IMR-90 (cell line): ENCODE data around the gene TFPI. TPM values are rescaled to one million over a fixed set of nuclear protein-coding genes. Genes with fewer than 3 reads are reported as not detected.

Experiments
- ATAC-seq: fragments of 200-7000 bp; cut with Tn5 transposase; 2 replicates; pipeline ENCODE4 v1.9.1; 2020; ENCODE audit warnings: low read depth, mild to moderate bottlenecking, moderate library complexity
- BruUV-seq: library from RNA; stranded (reverse); fragments of 400-500 nt; replicated peaks from 2 replicates; lab custom pipeline; 2021; lab: Mats Ljungman, UMichigan
- CTCF ChIA-PET: fragments of 300-600 bp; formaldehyde crosslinking; extraction: SDS; loops from one replicate; lab custom pipeline; 2021; ENCODE audit warnings: antibody characterized with exemption; lab: Yijun Ruan, JAX
- POLR2A ChIA-PET: fragments of 300-600 bp; sonication (Branson Sonifier 250); formaldehyde crosslinking; loops from one replicate; lab custom pipeline; 2022; ENCODE audit warnings: antibody characterized with exemption; ENCODE audit not compliant: unreplicated experiment; lab: Charles Lee
- DNase-seq: peaks from one replicate; pipeline ENCODE4 v3.0.0; 2013
- H2AFZ ChIP-seq: replicated peaks from 2 replicates; pipeline ENCODE3; 2013; ENCODE audit warnings: low read length, mild to moderate bottlenecking; ENCODE audit not compliant: poor library complexity
- H2AK5ac ChIP-seq: 2 replicates; pipeline ENCODE4 v1.6.1; 2013; ENCODE audit warnings: low read depth, low read length, inconsistent platforms
- H2AK9ac ChIP-seq: replicated peaks from 2 replicates; pipeline ENCODE3; 2013; ENCODE audit warnings: mild to moderate bottlenecking, low read depth, low read length, moderate library complexity; ENCODE audit not compliant: poor library complexity
- H2BK120ac ChIP-seq: 2 replicates; pipeline ENCODE4 v1.6.1; 2013; ENCODE audit warnings: low read depth, low read length, inconsistent platforms
- H2BK15ac ChIP-seq: 3 replicates; pipeline ENCODE4 v1.6.1; 2013; ENCODE audit warnings: low read depth, low read length, inconsistent platforms
- H2BK20ac ChIP-seq: 2 replicates; pipeline ENCODE4 v1.6.1; 2013; ENCODE audit warnings: low read depth, mild to moderate bottlenecking, inconsistent platforms, low read length, moderate library complexity
- H2BK5ac ChIP-seq: 2 replicates; pipeline ENCODE4 v1.6.1; 2013; ENCODE audit warnings: mild to moderate bottlenecking, low read depth, low read length, inconsistent platforms; ENCODE audit not compliant: poor library complexity, severe bottlenecking
- H3K14ac ChIP-seq: replicated peaks from 2 replicates; pipeline ENCODE4 v1.6.1; 2013; ENCODE audit warnings: low read depth, low read length, inconsistent platforms
- H3K18ac ChIP-seq: 2 replicates; pipeline ENCODE4 v1.6.1; 2013; ENCODE audit warnings: low read depth, low read length, control low read depth
- H3K23ac ChIP-seq: 2 replicates; pipeline ENCODE4 v1.6.1; 2013; ENCODE audit warnings: low read depth, low read length, inconsistent platforms
- H3K27ac ChIP-seq: 2 replicates; pipeline ENCODE4 v1.5.1; 2013; ENCODE audit warnings: mild to moderate bottlenecking, control low read depth, low read length; ENCODE audit not compliant: insufficient read depth
- H3K27me3 ChIP-seq: 2 replicates; pipeline ENCODE4 v1.6.1; 2013; ENCODE audit warnings: low read length; ENCODE audit not compliant: control insufficient read depth, insufficient read depth
- H3K36me3 ChIP-seq: 2 replicates; pipeline ENCODE4 v1.6.1; 2013; ENCODE audit warnings: low read length, mixed read lengths; ENCODE audit not compliant: control insufficient read depth, insufficient read depth
- H3K4ac ChIP-seq: 2 replicates; pipeline ENCODE4 v1.6.1; 2013; ENCODE audit warnings: low read depth, low read length, inconsistent platforms
- H3K4me1 ChIP-seq: 2 replicates; pipeline ENCODE4 v1.6.1; 2013; ENCODE audit warnings: low read length, mixed read lengths; ENCODE audit not compliant: control insufficient read depth, insufficient read depth
- H3K4me2 ChIP-seq: 2 replicates; pipeline ENCODE4 v1.6.1; 2013; ENCODE audit warnings: low read depth, mild to moderate bottlenecking, control low read depth, low read length, moderate library complexity
- H3K4me3 ChIP-seq: 2 replicates; pipeline ENCODE4 v1.5.1; 2013; ENCODE audit warnings: low read depth, mild to moderate bottlenecking, control low read depth, low read length, moderate library complexity; ENCODE audit not compliant: insufficient read depth
- H3K56ac ChIP-seq: 2 replicates; pipeline ENCODE4 v1.6.1; 2013; ENCODE audit warnings: low read length, inconsistent platforms; ENCODE audit not compliant: insufficient read depth; ENCODE audit errors: extremely low read depth
- H3K79me1 ChIP-seq, 2 experiments: 2 replicates each; pipeline ENCODE4 v1.6.1; 2013; ENCODE audit warnings: low read length in 2 of 2, inconsistent platforms in 1 of 2, low read depth in 1 of 2
- H3K9ac ChIP-seq: 2 replicates; pipeline ENCODE4 v1.6.1; 2013; ENCODE audit warnings: low read depth, low read length, control low read depth
- H3K9me1 ChIP-seq: 2 replicates; pipeline ENCODE4 v1.6.1; 2013; ENCODE audit warnings: low read length, inconsistent platforms; ENCODE audit not compliant: insufficient read depth
- H3K9me3 ChIP-seq: 2 replicates; pipeline ENCODE4 v1.6.1; 2013; ENCODE audit warnings: low read length; ENCODE audit not compliant: control insufficient read depth, insufficient read depth
- H4K20me1 ChIP-seq: 2 replicates; pipeline ENCODE4 v1.6.1; 2013; ENCODE audit warnings: low read length, inconsistent platforms; ENCODE audit not compliant: insufficient read depth
- H4K5ac ChIP-seq: 2 replicates; pipeline ENCODE4 v1.6.1; 2013; ENCODE audit warnings: mild to moderate bottlenecking, low read depth, low read length, control low read depth
- H4K8ac ChIP-seq, 2 experiments: 2 replicates each; pipeline ENCODE4 v1.6.1; 2013; ENCODE audit warnings: low read depth in 2 of 2, low read length in 2 of 2, control low read depth in 1 of 2, inconsistent platforms in 1 of 2
- H4K91ac ChIP-seq: 2 replicates; pipeline ENCODE4 v1.6.1; 2013; ENCODE audit warnings: low read depth, low read length, inconsistent platforms; ENCODE audit not compliant: insufficient read depth
- BHLHE40 ChIP-seq: fragments of 150-350 bp; IDR thresholded peaks from 2 replicates; pipeline ENCODE4 v1.6.1; 2016; ENCODE audit warnings: mild to moderate bottlenecking, low read depth, low read length
- CEBPB ChIP-seq: IDR thresholded peaks from 2 replicates; pipeline ENCODE4 v1.6.1; 2012; ENCODE audit warnings: low read depth, low read length, improper control_type of control experiment
- CHD1 ChIP-seq: IDR thresholded peaks from 2 replicates; pipeline ENCODE4 v1.6.1; 2012; ENCODE audit warnings: low read depth, low read length, improper control_type of control experiment
- CTCF ChIP-seq: conservative IDR thresholded peaks from 2 replicates; pipeline ENCODE4 v1.5.1; 2012; ENCODE audit warnings: mild to moderate bottlenecking, low read depth, low read length, improper control_type of control experiment
- ELK1 ChIP-seq: fragments of 150-350 bp; IDR thresholded peaks from 2 replicates; pipeline ENCODE4 v1.6.1; 2016; ENCODE audit warnings: low read depth, mild to moderate bottlenecking, low read length, moderate library complexity, borderline replicate concordance
- FOS ChIP-seq: fragments of 150-350 bp; IDR thresholded peaks from 2 replicates; pipeline ENCODE4 v1.6.1; 2016; ENCODE audit warnings: low read depth, low read length
- MXI1 ChIP-seq: IDR thresholded peaks from 2 replicates; pipeline ENCODE4 v1.6.1; 2012; ENCODE audit warnings: low read depth, mild to moderate bottlenecking, low read length, moderate library complexity, borderline replicate concordance
- POLR2A ChIP-seq: IDR thresholded peaks from 2 replicates; pipeline ENCODE4 v1.6.1; 2012; ENCODE audit warnings: mild to moderate bottlenecking, low read depth, low read length
- RAD21 ChIP-seq: IDR thresholded peaks from 2 replicates; pipeline ENCODE4 v1.6.1; 2012; ENCODE audit warnings: low read length, improper control_type of control experiment
- RCOR1 ChIP-seq: IDR thresholded peaks from 2 replicates; pipeline ENCODE4 v1.6.1; 2012; ENCODE audit warnings: mild to moderate bottlenecking, low read length, improper control_type of control experiment; ENCODE audit not compliant: insufficient replicate concordance
- RFX5 ChIP-seq: IDR thresholded peaks from 2 replicates; pipeline ENCODE4 v1.8.0; 2012; ENCODE audit warnings: low read depth, mild to moderate bottlenecking, low read length, moderate library complexity
- SMC3 ChIP-seq: fragments of 150-350 bp; IDR thresholded peaks from 2 replicates; pipeline ENCODE4 v1.6.1; 2016; ENCODE audit warnings: low read depth, mild to moderate bottlenecking, antibody characterized with exemption, low read length, moderate library complexity
- USF2 ChIP-seq: fragments of 150-350 bp; IDR thresholded peaks from 2 replicates; pipeline ENCODE4 v1.6.1; 2017; ENCODE audit warnings: mild to moderate bottlenecking, antibody characterized with exemption, low read length, low read depth
- dilution Hi-C: fragments of 300-500 bp; cut with HindIII; formaldehyde crosslinking; loops from one replicate; pipeline ENCODE4 v1.14.3; 2018; ENCODE audit warnings: low sequenced_read_pairs; ENCODE audit not compliant: unreplicated experiment
- in situ Hi-C: fragments of 300-500 bp; cut with MboI; formaldehyde crosslinking; loops from 3 replicates; pipeline ENCODE4 v1.14.3; 2019; ENCODE audit warnings: low sequenced_read_pairs, inconsistent platforms, mixed read lengths
- intact Hi-C: fragments of 100-400 bp; cut with micrococcal nuclease; formaldehyde crosslinking; loops from 2 replicates; pipeline ENCODE4 v1.10.0; 2022
- polyA plus RNA-seq, 3 experiments: library from polyadenylated mRNA; depleted of rRNA; stranded (reverse); fragments of >200 nt; gene quantifications; 2 replicates each; pipeline ENCODE4 v1.2.3, GENCODE V29; 2012; ENCODE audit warnings: low replicate concordance in 1 of 3
- total RNA-seq: library from RNA; depleted of rRNA; stranded (reverse); fragments of >200 nt; gene quantifications from 2 replicates; pipeline ENCODE4 v1.2.3, GENCODE V29; 2012

TFPI gene
- total and polyA plus RNA-seq, 2 of the 4 experiments (the other 2 are of a cell fraction), result 33.9 to 83.0 TPM

DNA sequence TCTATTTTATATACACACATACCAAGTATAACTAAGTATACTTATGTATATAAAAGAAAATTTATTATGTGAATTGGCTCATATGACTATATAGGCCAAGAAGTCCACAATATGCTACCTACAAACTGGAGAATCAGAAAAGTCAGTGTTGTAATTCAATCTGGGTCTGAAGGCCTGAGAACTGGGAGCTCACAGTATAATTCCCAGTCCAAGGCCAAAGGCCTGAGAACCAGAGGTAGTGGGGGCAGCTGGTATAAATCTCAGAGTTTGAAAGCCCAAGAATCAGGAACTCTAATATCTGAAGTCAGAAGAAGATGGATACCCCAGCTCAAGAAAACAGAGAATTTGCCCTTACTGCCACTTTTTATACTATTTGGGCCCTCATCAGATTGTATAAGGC, 38.9 kb upstream of the TFPI start:
- Histone ChIP-seq H2BK120ac (peak overlapping the region; percentile 41), H3K4ac (no peak overlapping the region), H2AK9ac (no peak overlapping the region), H2AFZ (no peak overlapping the region), H3K36me3 (no peaks in the 10 kb centered on the region), H3K4me2 (no peak overlapping the region), H3K9me3 (no peaks in the 10 kb centered on the region), H3K79me1 (no peaks in the 10 kb centered on the region), H3K27me3 (no peaks in the 10 kb centered on the region; the same call in 1 of the 2 replicates), H4K5ac (no peak overlapping the region), H3K27ac (no peak overlapping the region), H4K8ac (no peak overlapping the region), H3K23ac (no peak overlapping the region), H4K20me1 (no peaks in the 10 kb centered on the region), H3K56ac (no peak overlapping the region), H2AK5ac (no peak overlapping the region), H3K9ac (no peak overlapping the region), H3K9me1 (no peaks in the 10 kb centered on the region), H2BK5ac (no peak overlapping the region), H3K4me1 (peaks cover 2% of the 10 kb centered on the region; the same call in 1 of the 2 replicates), H3K18ac (no peak overlapping the region), H4K91ac (no peak overlapping the region), H3K4me3 (no peak overlapping the region), H2BK20ac (0 out of 2 replicates have a peak overlapping the region, but pooled peaks have one; percentile 25), H2BK15ac (no peak overlapping the region), H3K14ac (0 out of 2 replicates have a peak overlapping the region, but pooled peaks have one; percentile 4)
- intact Hi-C loops, result no loop called here
- TF ChIP-seq MXI1 (no peak), RAD21 (no peak), CHD1 (no peak), POLR2A (no peak), BHLHE40 (no peak), RCOR1 (no peak), CEBPB (no peak), ELK1 (no peak), RFX5 (no peak), USF2 (no peak), SMC3 (no peak), FOS (no peak), CTCF (no peak)
- in situ Hi-C loops, result loop anchor here (10.0 kb wide), 1 partner anchor 912 kb away; no protein-coding TSS in a partner anchor
- ChIA-PET CTCF (interaction anchor here (1.1 to 1.9 kb wide), 3 partner anchors 12 to 250 kb away, joined by 3 to 5 read pairs (median 3); no protein-coding TSS in a partner anchor), POLR2A (no interaction called here)
- DNase-seq (no peak), ATAC-seq (no peak)
- dilution Hi-C loops, result no loop called here
- BruUV-seq, result no TSS peak
